Measurements from ENCODE around the gene IFT20. TPM values are rescaled to one million over a fixed set of nuclear protein-coding genes. Genes with fewer than 3 reads are reported as not detected.

Gene IFT20
- total and polyA plus RNA-seq, 10 of the 15 experiments (the other 5 are each of a cell fraction or from before 2014, with no cell fraction given): 9.4 to 38.2 (median 19.1) TPM

DNA sequence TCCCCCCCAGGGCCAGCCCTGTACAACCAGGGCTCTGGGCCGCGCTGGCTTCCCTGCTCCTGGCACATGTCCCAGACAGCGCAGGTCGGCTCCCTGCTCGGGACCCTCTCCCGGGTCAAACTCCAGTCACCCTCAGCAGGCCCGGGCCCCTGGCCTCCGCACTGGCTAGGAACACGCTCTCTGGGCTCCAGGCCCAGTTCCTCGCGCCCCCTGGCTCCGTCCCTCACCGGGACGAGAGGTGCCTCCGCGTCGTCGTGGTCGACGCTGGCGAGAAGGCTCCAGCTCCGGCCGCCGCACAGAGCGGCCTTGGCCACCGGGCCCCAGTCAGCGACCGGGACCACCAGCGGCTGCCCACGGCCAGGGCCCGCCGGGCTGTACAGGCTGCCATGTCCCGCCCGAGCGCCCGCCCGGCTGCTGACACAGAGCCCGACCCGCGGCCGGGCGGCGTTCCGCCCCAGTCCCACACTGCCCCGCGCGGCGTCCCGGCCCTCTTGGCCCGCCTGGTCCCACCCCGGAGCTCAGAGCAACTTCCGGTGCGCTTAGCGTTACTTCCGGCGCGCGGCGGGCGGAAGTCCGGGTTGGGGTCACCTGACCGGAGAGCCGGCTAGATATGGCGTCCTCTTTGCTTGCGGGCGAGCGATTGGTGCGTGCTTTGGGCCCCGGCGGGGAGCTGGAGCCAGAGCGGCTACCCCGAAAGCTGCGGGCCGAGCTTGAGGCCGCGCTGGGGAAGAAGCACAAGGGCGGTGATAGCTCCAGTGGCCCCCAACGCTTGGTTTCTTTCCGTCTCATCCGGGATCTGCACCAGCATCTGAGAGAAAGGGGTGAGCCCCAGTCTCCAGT is 22.0 kb upstream of the IFT20 start, which contains the start of gene POLDIP2 (continued):
- TF ChIP-seq RFX5 (IDR thresholded peaks at IDR 0.05; ENCODE audit: low read depth, low read length) (0 out of 2 replicates have a peak, but pooled peaks have one; percentile 53), GATAD2B (conservative IDR thresholded peaks at IDR 0.05; ENCODE audit: low read depth) (peak; percentile 89), EZH2 (IDR thresholded peaks at IDR 0.05; ENCODE audit: borderline replicate concordance, control insufficient read depth, low read depth, low read length) (no peak), SUPT20H (IDR thresholded peaks at IDR 0.05; ENCODE audit: borderline replicate concordance, control insufficient read depth, low read depth, low read length) (no peak), CBFB (IDR thresholded peaks at IDR 0.05; ENCODE audit: low read depth) (peak; percentile 75), RBBP5 (conservative IDR thresholded peaks at IDR 0.05) (no peak), SRF (IDR thresholded peaks at IDR 0.05; ENCODE audit: low read depth in 2 of 2, low read length in 2 of 2) (peak; percentile 36 to 80; a peak in 3 of 4 replicates), ZSCAN29 (IDR thresholded peaks at IDR 0.05) (no peak), STAT3 (IDR thresholded peaks at IDR 0.05; ENCODE audit: low read depth, low read length) (no peak)
- TF ChIP-seq, protein P1, sequence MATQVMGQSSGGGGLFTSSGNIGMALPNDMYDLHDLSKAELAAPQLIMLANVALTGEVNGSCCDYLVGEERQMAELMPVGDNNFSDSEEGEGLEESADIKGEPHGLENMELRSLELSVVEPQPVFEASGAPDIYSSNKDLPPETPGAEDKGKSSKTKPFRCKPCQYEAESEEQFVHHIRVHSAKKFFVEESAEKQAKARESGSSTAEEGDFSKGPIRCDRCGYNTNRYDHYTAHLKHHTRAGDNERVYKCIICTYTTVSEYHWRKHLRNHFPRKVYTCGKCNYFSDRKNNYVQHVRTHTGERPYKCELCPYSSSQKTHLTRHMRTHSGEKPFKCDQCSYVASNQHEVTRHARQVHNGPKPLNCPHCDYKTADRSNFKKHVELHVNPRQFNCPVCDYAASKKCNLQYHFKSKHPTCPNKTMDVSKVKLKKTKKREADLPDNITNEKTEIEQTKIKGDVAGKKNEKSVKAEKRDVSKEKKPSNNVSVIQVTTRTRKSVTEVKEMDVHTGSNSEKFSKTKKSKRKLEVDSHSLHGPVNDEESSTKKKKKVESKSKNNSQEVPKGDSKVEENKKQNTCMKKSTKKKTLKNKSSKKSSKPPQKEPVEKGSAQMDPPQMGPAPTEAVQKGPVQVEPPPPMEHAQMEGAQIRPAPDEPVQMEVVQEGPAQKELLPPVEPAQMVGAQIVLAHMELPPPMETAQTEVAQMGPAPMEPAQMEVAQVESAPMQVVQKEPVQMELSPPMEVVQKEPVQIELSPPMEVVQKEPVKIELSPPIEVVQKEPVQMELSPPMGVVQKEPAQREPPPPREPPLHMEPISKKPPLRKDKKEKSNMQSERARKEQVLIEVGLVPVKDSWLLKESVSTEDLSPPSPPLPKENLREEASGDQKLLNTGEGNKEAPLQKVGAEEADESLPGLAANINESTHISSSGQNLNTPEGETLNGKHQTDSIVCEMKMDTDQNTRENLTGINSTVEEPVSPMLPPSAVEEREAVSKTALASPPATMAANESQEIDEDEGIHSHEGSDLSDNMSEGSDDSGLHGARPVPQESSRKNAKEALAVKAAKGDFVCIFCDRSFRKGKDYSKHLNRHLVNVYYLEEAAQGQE (IDR thresholded peaks at IDR 0.05; ENCODE audit: low read depth, low read length): no peak
- TF ChIP-seq, protein P2, sequence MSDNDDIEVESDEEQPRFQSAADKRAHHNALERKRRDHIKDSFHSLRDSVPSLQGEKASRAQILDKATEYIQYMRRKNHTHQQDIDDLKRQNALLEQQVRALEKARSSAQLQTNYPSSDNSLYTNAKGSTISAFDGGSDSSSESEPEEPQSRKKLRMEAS (IDR thresholded peaks at IDR 0.05; ENCODE audit: low read depth, low read length): no peak; the same call in 1 of the 2 replicates
- TF ChIP-seq, protein P3, sequence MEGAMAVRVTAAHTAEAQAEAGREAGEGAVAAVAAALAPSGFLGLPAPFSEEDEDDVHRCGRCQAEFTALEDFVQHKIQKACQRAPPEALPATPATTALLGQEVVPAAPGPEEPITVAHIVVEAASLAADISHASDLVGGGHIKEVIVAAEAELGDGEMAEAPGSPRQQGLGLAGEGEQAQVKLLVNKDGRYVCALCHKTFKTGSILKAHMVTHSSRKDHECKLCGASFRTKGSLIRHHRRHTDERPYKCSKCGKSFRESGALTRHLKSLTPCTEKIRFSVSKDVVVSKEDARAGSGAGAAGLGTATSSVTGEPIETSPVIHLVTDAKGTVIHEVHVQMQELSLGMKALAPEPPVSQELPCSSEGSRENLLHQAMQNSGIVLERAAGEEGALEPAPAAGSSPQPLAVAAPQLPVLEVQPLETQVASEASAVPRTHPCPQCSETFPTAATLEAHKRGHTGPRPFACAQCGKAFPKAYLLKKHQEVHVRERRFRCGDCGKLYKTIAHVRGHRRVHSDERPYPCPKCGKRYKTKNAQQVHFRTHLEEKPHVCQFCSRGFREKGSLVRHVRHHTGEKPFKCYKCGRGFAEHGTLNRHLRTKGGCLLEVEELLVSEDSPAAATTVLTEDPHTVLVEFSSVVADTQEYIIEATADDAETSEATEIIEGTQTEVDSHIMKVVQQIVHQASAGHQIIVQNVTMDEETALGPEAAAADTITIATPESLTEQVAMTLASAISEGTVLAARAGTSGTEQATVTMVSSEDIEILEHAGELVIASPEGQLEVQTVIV (IDR thresholded peaks at IDR 0.05; ENCODE audit: borderline replicate concordance, partially characterized antibody): peak; percentile 51
- TF ChIP-seq, protein P4, sequence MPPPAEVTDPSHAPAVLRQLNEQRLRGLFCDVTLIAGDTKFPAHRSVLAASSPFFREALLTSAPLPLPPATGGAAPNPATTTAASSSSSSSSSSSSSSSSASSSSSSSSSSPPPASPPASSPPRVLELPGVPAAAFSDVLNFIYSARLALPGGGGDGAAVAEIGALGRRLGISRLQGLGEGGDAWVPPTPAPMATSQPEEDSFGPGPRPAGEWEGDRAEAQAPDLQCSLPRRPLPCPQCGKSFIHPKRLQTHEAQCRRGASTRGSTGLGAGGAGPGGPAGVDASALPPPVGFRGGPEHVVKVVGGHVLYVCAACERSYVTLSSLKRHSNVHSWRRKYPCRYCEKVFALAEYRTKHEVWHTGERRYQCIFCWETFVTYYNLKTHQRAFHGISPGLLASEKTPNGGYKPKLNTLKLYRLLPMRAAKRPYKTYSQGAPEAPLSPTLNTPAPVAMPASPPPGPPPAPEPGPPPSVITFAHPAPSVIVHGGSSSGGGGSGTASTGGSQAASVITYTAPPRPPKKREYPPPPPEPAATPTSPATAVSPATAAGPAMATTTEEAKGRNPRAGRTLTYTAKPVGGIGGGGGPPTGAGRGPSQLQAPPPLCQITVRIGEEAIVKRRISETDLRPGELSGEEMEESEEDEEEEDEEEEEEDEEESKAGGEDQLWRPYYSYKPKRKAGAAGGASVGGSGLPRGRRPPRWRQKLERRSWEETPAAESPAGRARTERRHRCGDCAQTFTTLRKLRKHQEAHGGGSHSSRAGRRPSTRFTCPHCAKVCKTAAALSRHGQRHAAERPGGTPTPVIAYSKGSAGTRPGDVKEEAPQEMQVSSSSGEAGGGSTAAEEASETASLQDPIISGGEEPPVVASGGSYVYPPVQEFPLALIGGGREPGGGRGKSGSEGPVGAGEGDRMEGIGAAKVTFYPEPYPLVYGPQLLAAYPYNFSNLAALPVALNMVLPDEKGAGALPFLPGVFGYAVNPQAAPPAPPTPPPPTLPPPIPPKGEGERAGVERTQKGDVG (CRISPR knock-in tag; IDR thresholded peaks at IDR 0.05): no peak
- TF ChIP-seq, protein P5, sequence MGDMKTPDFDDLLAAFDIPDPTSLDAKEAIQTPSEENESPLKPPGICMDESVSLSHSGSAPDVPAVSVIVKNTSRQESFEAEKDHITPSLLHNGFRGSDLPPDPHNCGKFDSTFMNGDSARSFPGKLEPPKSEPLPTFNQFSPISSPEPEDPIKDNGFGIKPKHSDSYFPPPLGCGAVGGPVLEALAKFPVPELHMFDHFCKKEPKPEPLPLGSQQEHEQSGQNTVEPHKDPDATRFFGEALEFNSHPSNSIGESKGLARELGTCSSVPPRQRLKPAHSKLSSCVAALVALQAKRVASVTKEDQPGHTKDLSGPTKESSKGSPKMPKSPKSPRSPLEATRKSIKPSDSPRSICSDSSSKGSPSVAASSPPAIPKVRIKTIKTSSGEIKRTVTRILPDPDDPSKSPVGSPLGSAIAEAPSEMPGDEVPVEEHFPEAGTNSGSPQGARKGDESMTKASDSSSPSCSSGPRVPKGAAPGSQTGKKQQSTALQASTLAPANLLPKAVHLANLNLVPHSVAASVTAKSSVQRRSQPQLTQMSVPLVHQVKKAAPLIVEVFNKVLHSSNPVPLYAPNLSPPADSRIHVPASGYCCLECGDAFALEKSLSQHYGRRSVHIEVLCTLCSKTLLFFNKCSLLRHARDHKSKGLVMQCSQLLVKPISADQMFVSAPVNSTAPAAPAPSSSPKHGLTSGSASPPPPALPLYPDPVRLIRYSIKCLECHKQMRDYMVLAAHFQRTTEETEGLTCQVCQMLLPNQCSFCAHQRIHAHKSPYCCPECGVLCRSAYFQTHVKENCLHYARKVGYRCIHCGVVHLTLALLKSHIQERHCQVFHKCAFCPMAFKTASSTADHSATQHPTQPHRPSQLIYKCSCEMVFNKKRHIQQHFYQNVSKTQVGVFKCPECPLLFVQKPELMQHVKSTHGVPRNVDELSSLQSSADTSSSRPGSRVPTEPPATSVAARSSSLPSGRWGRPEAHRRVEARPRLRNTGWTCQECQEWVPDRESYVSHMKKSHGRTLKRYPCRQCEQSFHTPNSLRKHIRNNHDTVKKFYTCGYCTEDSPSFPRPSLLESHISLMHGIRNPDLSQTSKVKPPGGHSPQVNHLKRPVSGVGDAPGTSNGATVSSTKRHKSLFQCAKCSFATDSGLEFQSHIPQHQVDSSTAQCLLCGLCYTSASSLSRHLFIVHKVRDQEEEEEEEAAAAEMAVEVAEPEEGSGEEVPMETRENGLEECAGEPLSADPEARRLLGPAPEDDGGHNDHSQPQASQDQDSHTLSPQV (IDR thresholded peaks at IDR 0.05): peak; percentile 56; the same call in 1 of the 2 replicates
